Measurements from ENCODE around the gene DPP3. TPM values are rescaled to one million over a fixed set of nuclear protein-coding genes. Genes with fewer than 3 reads are reported as not detected.

Gene DPP3
- total RNA-seq, 1 experiment from 2014 or later = 156 TPM

Other genes starting within 250 kb of the DPP3 start
- gene KLC2, start 222.7 kb upstream of the DPP3 start, total RNA-seq (2014; rRNA removed; shearing (Covaris generic)) = 21.5 and 28.1 TPM in 2 replicates
- gene RAB1B, start 211.8 kb upstream of the DPP3 start, total RNA-seq (2014; rRNA removed; shearing (Covaris generic)) = 140 and 165 TPM in 2 replicates
- gene CNIH2, start 202.3 kb upstream of the DPP3 start, total RNA-seq (2014; rRNA removed; shearing (Covaris generic)) = 3.5 and 12.0 TPM in 2 replicates
- gene YIF1A, start 191.3 kb upstream of the DPP3 start, total RNA-seq (2014; rRNA removed; shearing (Covaris generic)) = 117 and 125 TPM in 2 replicates
- gene TMEM151A, start 188.5 kb upstream of the DPP3 start, total RNA-seq (2014; rRNA removed; shearing (Covaris generic)) = 0.42 and 0.85 TPM in 2 replicates
- 0.83 and 1.4 TPM in 2 replicates for gene CD248, start 163.4 kb upstream of the DPP3 start, total RNA-seq (2014; rRNA removed; shearing (Covaris generic))
- 7.2 and 9.6 TPM in 2 replicates for gene RIN1, start 144.0 kb upstream of the DPP3 start, total RNA-seq (2014; rRNA removed; shearing (Covaris generic))
- 53.5 and 72.8 TPM in 2 replicates for gene BRMS1, start 135.3 kb upstream of the DPP3 start, total RNA-seq (2014; rRNA removed; shearing (Covaris generic))
- gene B4GAT1, start 132.8 kb upstream of the DPP3 start, total RNA-seq (2014; rRNA removed; shearing (Covaris generic)) = 41.6 and 41.9 TPM in 2 replicates
- 23.8 and 32.1 TPM in 2 replicates for gene SLC29A2, start 108.7 kb upstream of the DPP3 start, total RNA-seq (2014; rRNA removed; shearing (Covaris generic))
- 0.04 TPM in 1 of 2 replicates, not detected in the other for gene NPAS4, start 59.4 kb upstream of the DPP3 start, total RNA-seq (2014; rRNA removed; shearing (Covaris generic))
- gene MRPL11, start 41.6 kb upstream of the DPP3 start, total RNA-seq (2014; rRNA removed; shearing (Covaris generic)) = 148 and 174 TPM in 2 replicates
- 8.1 and 9.5 TPM in 2 replicates for gene PELI3, start 13.5 kb upstream of the DPP3 start, total RNA-seq (2014; rRNA removed; shearing (Covaris generic))
- 25.4 and 26.5 TPM in 2 replicates for gene BBS1, start 30.2 kb downstream of the DPP3 start, total RNA-seq (2014; rRNA removed; shearing (Covaris generic))
- gene ZDHHC24, start 65.6 kb downstream of the DPP3 start, total RNA-seq (2014; rRNA removed; shearing (Covaris generic)) = 14.8 and 25.8 TPM in 2 replicates
- gene ACTN3, start 66.5 kb downstream of the DPP3 start, total RNA-seq (2014; rRNA removed; shearing (Covaris generic)) = 36.9 and 68.8 TPM in 2 replicates
- gene CTSF, start 88.2 kb downstream of the DPP3 start, total RNA-seq (2014; rRNA removed; shearing (Covaris generic)) = 4.8 and 5.1 TPM in 2 replicates
- 0.52 and 0.67 TPM in 2 replicates for gene CCDC87, start 112.6 kb downstream of the DPP3 start, total RNA-seq (2014; rRNA removed; shearing (Covaris generic))
- 47.6 and 53.7 TPM in 2 replicates for gene CCS, start 112.8 kb downstream of the DPP3 start, total RNA-seq (2014; rRNA removed; shearing (Covaris generic))
- 51.6 and 55.2 TPM in 2 replicates for gene RBM14, start 136.2 kb downstream of the DPP3 start, total RNA-seq (2014; rRNA removed; shearing (Covaris generic))
- gene RBM4, start 158.3 kb downstream of the DPP3 start, total RNA-seq (2014; rRNA removed; shearing (Covaris generic)) = 120 and 134 TPM in 2 replicates
- 13.1 and 21.8 TPM in 2 replicates for gene RBM4B, start 197.5 kb downstream of the DPP3 start, total RNA-seq (2014; rRNA removed; shearing (Covaris generic))
- 39.2 and 51.2 TPM in 2 replicates for gene SPTBN2, start 248.8 kb downstream of the DPP3 start, total RNA-seq (2014; rRNA removed; shearing (Covaris generic))